ENCODE measurements around the gene SHISAL1.

SHISAL1 gene

GRCh38 chr22:44225091-44225689, 87.6 kb downstream of the SHISAL1 start:
- FAIRE-seq: no peak

- no peak for FAIRE-seq
Observed at GRCh38 chr22:44224166-44224565, 88.6 kb downstream of the SHISAL1 start.

DNA sequence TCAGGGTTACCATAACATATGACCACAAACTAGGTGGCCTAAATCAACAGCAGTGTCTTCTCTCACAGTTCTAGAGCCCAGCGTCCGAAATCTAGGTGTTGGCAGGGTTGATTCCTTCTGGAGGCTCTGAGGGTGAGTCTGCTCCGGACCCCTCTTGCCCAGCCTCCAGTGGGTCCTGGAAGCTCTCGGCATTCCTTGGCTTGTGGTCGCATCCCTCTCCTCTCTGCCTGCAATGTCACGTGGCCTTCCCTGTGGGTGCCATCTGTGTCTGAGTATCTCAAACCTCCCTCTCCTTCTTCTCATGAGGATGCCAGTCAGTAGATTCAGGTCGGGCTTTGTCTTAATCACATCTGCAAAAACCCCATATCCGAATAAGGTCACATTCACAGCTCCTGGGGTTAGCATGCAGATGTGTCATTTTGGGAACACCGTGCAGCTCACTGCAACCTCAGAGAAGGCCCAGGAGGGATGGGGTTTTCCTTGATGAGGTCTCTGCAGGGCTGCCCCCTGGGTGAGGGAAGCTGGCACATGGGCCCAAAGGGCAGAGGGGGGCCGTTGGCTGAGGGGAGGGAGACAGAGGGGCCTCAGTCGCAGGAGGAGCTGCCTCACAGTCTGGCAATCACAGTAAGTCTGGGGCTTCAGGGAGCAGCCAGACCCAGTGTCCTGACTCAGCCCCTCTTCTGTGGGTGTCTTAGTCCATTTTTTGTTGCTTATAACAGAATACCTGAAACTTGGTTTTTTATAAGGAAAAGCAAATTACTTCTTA, 90.9 kb downstream of the SHISAL1 start:
- FAIRE-seq: no peak

GRCh38 chr22:44220727-44221680, 91.7 kb downstream of the SHISAL1 start:
- no peak for FAIRE-seq

GRCh38 chr22:44219101-44219870, 93.5 kb downstream of the SHISAL1 start:
- FAIRE-seq: no peak

DNA sequence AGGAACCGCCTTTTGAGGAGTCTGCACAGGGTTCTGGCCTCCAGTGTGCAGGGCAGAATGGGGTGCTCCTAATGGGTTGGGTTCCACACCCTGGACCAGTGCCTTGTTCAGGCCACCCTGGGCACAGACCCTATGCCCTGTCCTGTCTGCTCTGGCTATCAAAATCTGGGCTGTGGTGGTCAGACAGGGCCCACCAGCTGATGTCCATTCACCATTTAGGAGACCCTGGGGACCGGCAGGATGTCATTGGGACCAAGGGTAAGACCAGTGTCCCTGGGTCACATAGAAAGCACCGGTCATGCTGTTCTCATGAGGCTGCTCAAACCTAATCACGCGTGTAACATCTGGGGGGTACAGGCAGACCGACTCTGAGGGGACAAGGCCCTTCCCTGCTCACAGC, 94.7 kb downstream of the SHISAL1 start:
- no peak for FAIRE-seq

DNA sequence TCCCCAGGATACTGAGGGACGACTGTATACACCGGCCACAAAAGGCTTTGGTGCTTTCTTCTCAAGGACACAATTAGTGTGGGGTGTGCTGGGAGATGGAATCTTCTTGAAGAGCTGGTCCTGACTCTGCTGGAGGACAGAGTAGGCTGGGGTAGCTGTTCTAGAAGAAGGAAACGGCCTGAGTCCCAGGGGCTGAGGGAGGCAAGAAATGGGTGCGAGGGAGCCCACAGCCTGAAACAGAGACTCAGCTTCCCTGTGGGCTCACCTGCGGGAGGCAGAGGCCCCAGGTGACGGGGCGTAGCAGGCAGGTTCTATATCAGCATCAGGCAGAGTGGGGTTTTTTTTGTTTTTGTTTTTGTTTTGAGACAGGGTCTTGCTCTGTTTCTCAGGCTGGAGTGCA, 95.4 kb downstream of the SHISAL1 start:
- FAIRE-seq: no peak

DNA sequence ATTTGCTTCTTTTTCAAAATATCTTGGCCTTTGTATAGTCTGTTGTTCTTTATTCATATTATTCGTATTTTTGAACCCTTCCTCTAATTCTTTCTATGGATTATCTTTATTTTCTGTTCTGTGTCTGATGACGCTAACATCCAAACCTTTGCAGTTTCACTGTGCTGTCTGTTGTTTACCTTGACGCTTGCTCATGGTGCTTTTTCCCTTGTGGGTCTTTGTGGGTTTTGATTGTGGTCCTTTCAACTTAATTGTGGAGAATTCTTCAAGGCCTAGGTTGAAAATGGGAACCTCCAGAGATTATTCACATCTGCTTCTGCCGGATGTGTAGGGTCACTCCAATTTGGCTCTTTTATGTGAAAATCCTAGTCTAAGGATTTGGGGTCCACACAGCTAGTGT, 97.5 kb downstream of the SHISAL1 start:
- no peak for FAIRE-seq

GRCh38 chr22:44214764-44215163, 98.0 kb downstream of the SHISAL1 start:
- no peak for FAIRE-seq

GRCh38 chr22:44214187-44214586, 98.6 kb downstream of the SHISAL1 start:
- no peak for FAIRE-seq

GRCh38 chr22:44213489-44214043, 99.2 kb downstream of the SHISAL1 start:
- FAIRE-seq: no peak

DNA sequence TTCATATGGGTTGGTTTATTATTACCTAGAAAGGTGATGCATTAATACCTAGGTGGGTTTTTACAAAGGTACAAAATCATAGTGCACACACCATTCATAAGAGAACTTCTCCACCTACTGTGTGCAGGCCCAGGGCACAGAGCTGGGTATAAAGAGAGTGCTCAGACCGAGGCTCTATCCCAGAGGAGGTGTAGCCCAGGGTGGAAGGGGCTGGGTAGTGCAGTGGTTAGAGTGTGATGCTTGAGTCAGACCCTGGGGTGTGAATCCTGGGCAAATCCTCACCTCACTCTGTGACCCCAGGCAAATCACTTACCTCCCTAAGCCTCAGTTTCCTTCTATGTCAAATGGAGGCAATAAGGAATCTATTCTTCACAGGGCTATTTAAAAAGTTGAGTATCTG, 99.8 kb downstream of the SHISAL1 start:
- no peak for FAIRE-seq

DNA sequence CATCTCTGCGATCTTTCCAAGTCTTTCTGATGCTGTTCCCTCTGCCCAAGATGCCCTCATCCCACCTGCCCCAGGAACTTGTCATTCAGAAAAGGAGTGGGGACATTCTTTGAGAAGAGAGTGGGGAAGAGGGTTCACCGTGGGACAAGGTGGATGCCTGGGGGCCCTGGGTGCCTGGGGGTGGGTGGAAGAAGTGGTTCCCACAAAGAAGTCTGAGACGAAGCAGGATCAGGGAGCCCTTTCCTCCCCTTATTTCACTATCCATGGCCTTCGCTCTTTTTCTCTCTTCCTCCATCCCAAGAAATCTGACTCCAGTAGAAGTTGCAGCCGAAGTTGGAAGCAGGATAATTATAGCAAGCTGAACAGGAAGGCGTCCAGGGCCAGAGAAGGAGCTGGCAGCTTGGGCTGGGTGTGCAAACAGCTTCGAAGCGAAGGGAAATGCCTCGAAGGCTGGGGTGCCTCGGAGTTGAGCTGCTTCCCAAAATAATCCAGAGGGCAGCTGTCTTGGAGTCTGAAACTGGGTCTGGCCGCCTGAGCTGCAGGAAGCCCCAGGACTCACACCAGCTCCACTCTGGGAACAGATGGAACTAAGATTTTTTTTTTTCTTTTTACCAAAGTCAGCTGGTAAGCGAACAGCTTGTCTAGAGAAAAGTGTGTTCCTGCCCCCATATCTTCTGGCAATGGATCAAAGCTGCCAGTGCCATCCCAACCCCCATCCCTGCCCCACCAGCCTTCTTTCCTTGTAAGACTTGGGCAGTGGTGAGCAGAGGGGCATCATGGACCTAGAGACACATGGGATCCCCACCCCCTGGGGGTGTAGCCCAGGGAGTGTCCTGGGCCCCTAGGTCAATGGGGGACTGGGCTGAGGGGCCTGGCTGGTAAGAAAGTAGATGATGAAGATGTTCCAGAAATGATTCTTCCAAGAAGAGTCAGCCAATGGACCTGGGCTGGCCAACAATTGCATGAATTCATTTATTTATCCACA, 100.5 kb downstream of the SHISAL1 start:
- no peak for FAIRE-seq

DNA sequence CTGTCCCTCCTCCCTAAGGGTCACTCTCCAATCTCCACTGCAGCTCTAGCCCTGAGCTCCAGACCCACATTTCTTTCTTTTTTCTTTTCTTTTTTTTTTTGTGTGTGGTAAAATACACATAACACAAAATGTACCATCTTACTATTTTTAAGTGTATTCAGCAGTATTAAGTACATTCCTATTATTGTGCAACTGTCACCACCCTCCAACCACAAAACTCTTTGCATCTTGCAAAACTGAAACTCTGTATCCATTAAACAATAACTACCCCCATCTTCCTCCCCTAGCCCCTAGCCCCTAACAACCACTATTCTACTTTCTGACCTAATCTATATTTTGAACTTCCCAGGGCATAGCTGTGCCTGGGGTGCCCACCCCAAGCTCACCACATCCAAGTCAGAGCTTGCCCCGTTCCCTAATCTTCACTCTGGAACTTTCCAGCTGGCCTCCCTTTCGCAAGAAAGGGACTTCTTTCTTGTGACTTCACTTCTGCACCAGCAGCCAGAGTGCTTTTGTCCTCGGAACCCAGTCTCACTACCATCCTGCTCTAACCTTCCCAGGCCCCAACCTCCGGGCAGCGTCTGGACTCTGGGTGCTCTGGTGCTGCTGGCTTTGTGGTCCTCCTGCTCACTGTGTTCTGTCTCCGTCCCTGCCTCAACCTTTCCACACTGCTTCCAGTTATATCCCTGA, 101.3 kb downstream of the SHISAL1 start:
- FAIRE-seq: no peak

DNA sequence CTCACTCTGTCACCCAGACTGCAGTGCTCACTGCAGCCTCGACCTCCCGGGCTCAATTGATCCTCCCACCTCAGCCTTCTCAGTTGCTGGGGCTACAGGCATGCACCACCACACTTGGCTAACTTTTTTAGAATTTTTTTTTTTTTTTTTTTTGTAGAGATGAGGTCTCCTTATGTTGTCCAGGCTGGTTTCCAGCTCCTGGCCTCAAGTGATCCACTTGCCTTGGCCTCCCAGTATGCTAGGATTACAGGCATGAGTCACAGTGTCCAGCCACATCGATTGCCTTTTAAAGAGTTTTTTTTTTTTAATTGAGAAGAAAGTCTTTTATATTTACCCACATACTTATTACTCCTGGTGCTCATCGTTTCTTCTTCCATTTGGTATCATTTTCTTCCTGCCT, 102.0 kb downstream of the SHISAL1 start:
- no peak for FAIRE-seq

- no peak for FAIRE-seq
Observed at GRCh38 chr22:44209343-44209742, 103.4 kb downstream of the SHISAL1 start.

DNA sequence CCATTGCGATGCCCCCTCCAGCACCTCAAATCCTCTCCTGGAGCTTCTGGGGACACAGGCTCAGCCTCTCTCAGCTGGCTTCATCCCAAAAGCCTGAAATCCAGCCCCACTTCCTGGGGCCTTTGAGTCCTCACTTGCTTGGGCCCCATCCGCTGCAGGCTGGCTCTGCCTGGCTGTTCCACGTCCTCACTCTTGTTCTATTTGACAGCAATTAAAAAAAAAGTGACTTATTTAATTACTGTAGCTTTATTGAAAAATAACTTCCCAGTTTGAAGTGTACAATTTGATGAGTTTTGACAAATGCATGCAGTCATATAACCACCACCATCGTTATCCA, 104.8 kb downstream of the SHISAL1 start:
- FAIRE-seq: no peak

GRCh38 chr22:44207173-44207980, 105.4 kb downstream of the SHISAL1 start:
- no peak for FAIRE-seq

DNA sequence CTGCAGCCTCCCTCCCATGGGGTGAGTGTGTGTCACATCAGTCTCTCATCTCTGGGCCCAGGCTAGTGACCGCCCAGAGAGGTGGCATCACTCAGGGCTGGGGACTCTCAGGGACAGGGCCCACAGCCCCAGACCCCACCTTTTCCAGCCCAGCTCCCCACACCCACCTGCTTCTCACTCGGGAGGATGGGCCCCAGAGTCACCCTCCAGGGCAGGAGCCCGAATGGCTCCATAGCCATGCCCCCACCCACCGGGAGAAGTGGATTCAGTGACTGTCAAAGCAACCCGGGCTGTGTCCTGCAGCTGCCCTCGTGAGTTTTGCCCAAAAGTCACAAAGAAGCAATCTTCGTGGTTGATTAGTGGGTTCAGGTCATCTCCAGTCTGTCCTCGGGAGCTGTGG, 106.1 kb downstream of the SHISAL1 start:
- no peak for FAIRE-seq

- no peak for FAIRE-seq
Observed at GRCh38 chr22:44206330-44206645, 106.5 kb downstream of the SHISAL1 start.

Measured in endometrium (tissue), 2 donors.